OCI-LY3 (cell line): ENCODE measurements around the gene MED16.

Source experiments
- H2AFZ ChIP-seq: fragments of 200-600, 300-600 bp; shearing (Covaris generic); 2 replicates; pipeline ENCODE4 v1.6.0; 2014; ENCODE audit warnings: antibody characterized with exemption, low read depth, low read length
- H3K27ac ChIP-seq: fragments of 200-600, 300-600 bp; sonication (generic); 2 replicates; pipeline ENCODE4 v1.5.1; 2014; ENCODE audit warnings: mild to moderate bottlenecking, low read length, moderate library complexity, mixed read lengths
- H3K27me3 ChIP-seq: fragments of 200-600, 300-600 bp; sonication (generic); 2 replicates; pipeline ENCODE4 v1.6.1; 2014; ENCODE audit warnings: low read depth, low read length, mixed read lengths
- H3K36me3 ChIP-seq: fragments of 200-600, 300-600 bp; sonication (generic); replicated peaks from 2 replicates; pipeline ENCODE3; 2014; ENCODE audit warnings: low read depth, low read length, mixed read lengths
- H3K4me1 ChIP-seq: fragments of 300-600, 200-600 bp; sonication (generic); 2 replicates; pipeline ENCODE4 v1.6.1; 2014; ENCODE audit warnings: low read length, mixed read lengths
- H3K4me2 ChIP-seq: fragments of 200-600, 300-600 bp; sonication (generic); 2 replicates; pipeline ENCODE4 v1.6.1; 2014; ENCODE audit warnings: low read length, mixed read lengths
- H3K4me3 ChIP-seq: fragments of 300-600, 200-600 bp; sonication (generic); 2 replicates; pipeline ENCODE4 v1.5.1; 2014; ENCODE audit warnings: antibody characterized with exemption, mild to moderate bottlenecking, low read length, moderate library complexity
- H3K79me2 ChIP-seq: fragments of 300-600, 200-600 bp; shearing (Covaris generic); 2 replicates; pipeline ENCODE4 v1.6.1; 2014; ENCODE audit warnings: mild to moderate bottlenecking, low read length, mixed read lengths
- H3K9ac ChIP-seq: fragments of 300-600, 200-600 bp; shearing (Covaris generic); 2 replicates; pipeline ENCODE4 v1.6.0; 2014; ENCODE audit warnings: mild to moderate bottlenecking, low read length, moderate library complexity
- H3K9me3 ChIP-seq: fragments of 200-600, 300-600 bp; shearing (Covaris generic); 2 replicates; pipeline ENCODE4 v1.6.1; 2014; ENCODE audit warnings: low read length, mixed read lengths; ENCODE audit not compliant: insufficient read depth
- H4K20me1 ChIP-seq: fragments of 200-600, 300-600 bp; sonication (generic); 2 replicates; pipeline ENCODE4 v1.6.1; 2016; ENCODE audit warnings: low read length, mixed read lengths; ENCODE audit not compliant: insufficient read depth
- CTCF ChIP-seq: fragments of 200-600, 300-600 bp; sonication (generic); IDR thresholded peaks from 2 replicates; pipeline ENCODE4 v1.5.1; 2014; ENCODE audit warnings: antibody characterized with exemption, low read length, low read depth
- EZH2phosphoT487 ChIP-seq: fragments of 200-600 bp; shearing (Covaris generic); IDR thresholded peaks from 2 replicates; pipeline ENCODE4 v1.6.1; 2018; ENCODE audit warnings: antibody characterized with exemption, mixed run types, low read depth

MED16 gene

GRCh38 chr19:876780-877314 lies 16.1 kb downstream of the MED16 start:
- TF ChIP-seq CTCF = no peak
- TF ChIP-seq EZH2phosphoT487 = no peak
- Histone ChIP-seq H3K4me2 (no peak overlapping the region), H3K79me2 (no peaks in the 10 kb centered on the region), H3K9ac (no peak overlapping the region), H3K9me3 (no peaks in the 10 kb centered on the region), H3K4me3 (no peak overlapping the region), H3K4me1 (peaks cover 8% of the 10 kb centered on the region), H3K27ac (no peak overlapping the region), H3K27me3 (no peaks in the 10 kb centered on the region), H4K20me1 (peaks cover 12% of the 10 kb centered on the region; the same call in 1 of the 2 replicates), H2AFZ (no peak overlapping the region), H3K36me3 (peaks cover 24% of the 10 kb centered on the region)

GRCh38 chr19:876089-876488 lies 16.9 kb downstream of the MED16 start:
- Histone ChIP-seq H3K27ac (no peak overlapping the region), H3K4me2 (no peak overlapping the region), H3K9ac (no peak overlapping the region), H3K4me1 (peaks cover 8% of the 10 kb centered on the region), H3K9me3 (no peaks in the 10 kb centered on the region), H3K4me3 (no peak overlapping the region), H2AFZ (no peak overlapping the region), H3K79me2 (no peaks in the 10 kb centered on the region), H4K20me1 (peaks cover 8% of the 10 kb centered on the region; the same call in 1 of the 2 replicates), H3K27me3 (no peaks in the 10 kb centered on the region), H3K36me3 (peaks cover 20% of the 10 kb centered on the region)
- TF ChIP-seq CTCF (no peak), EZH2phosphoT487 (no peak)

GRCh38 chr19:875265-875879 lies 17.6 kb downstream of the MED16 start:
- TF ChIP-seq EZH2phosphoT487 (no peak), CTCF (no peak)
- Histone ChIP-seq H3K36me3 (peaks cover 22% of the 10 kb centered on the region), H3K9ac (no peak overlapping the region), H2AFZ (no peak overlapping the region), H3K4me1 (peaks cover 8% of the 10 kb centered on the region), H3K27me3 (no peaks in the 10 kb centered on the region), H3K4me2 (no peak overlapping the region), H4K20me1 (peaks cover 6% of the 10 kb centered on the region; the same call in 1 of the 2 replicates), H3K9me3 (no peaks in the 10 kb centered on the region), H3K27ac (no peak overlapping the region), H3K4me3 (no peak overlapping the region), H3K79me2 (no peaks in the 10 kb centered on the region)

GRCh38 chr19:873561-874041 lies 19.4 kb downstream of the MED16 start:
- Histone ChIP-seq H2AFZ (no peak overlapping the region), H3K79me2 (no peaks in the 10 kb centered on the region), H3K9me3 (no peaks in the 10 kb centered on the region), H3K27me3 (no peaks in the 10 kb centered on the region), H3K27ac (no peak overlapping the region), H3K4me1 (peaks cover 8% of the 10 kb centered on the region), H4K20me1 (peaks cover 6% of the 10 kb centered on the region; the same call in 1 of the 2 replicates), H3K4me3 (no peak overlapping the region), H3K36me3 (peaks cover 31% of the 10 kb centered on the region), H3K9ac (no peak overlapping the region), H3K4me2 (no peak overlapping the region)
- TF ChIP-seq EZH2phosphoT487 (no peak), CTCF (no peak)
